HG02870 (cell line): Measurements from ENCODE around the gene FOXP3.

Experiments used
- ATAC-seq: cut with Tn5 transposase; IDR thresholded peaks from one replicate; pipeline ENCODE4 v1.9.1; 2021; ENCODE audit warnings: mild to moderate bottlenecking, moderate library complexity; ENCODE audit not compliant: unreplicated experiment

The FOXP3 gene

DNA sequence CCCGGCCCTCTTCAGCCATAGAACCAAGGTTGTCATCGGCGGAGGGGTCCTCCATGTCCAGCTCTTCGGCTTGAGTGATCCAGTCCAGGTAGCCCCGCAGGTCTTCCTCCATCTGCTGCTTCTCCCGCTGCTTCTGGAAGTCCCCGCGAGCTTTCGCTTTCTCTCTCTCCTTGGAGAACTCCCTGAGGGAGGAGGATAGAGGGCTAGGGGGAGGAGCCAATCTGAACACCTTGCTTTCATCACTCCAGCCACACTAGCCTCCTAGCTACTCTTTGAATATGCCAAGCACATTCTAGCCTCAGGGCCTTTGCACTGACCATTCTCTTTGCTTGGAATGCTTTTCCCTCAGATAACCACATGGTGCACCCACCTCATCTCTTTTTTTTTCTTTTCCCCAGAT is 37.6 kb downstream of the FOXP3 start:
- no peak for ATAC-seq

DNA sequence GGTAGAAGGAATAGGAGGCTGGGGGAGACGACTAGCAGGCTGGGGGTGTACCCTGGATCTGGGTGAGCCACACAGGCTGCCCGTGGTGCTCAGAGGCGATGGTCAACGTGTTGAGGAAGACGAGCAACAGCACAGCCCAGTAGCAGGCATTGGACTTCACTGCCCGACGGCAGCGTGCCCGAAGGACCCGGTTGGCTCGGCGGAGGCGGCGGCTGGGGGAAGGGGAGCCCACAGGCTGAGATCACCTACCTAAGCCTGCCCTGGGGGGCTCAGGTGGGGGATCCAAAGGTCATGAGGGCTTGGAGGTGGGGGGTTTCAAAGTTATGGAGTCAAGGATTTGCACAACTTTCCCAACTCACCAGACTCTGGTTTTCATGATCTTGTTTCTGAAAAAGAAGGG is 38.7 kb downstream of the FOXP3 start:
- no peak for ATAC-seq

DNA sequence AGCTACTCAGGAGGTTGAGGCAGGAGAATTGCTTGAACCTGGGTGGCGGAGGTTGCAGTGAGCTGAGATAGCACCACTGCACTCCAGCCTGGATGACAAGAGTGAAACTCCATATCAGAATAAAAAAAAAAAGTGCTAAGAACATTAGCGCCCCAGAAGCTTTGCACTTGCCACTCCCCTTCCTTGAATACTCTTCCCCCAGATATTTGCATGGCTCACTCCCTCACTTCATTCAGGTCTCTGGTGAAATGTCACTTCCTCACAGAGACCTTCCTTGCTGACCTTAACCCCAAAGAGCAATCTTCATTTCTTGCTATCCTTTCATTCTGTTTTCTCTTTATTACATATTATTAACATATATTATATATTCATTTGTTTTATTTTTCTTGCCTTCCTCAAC is 42.6 kb downstream of the FOXP3 start:
- no peak for ATAC-seq

DNA sequence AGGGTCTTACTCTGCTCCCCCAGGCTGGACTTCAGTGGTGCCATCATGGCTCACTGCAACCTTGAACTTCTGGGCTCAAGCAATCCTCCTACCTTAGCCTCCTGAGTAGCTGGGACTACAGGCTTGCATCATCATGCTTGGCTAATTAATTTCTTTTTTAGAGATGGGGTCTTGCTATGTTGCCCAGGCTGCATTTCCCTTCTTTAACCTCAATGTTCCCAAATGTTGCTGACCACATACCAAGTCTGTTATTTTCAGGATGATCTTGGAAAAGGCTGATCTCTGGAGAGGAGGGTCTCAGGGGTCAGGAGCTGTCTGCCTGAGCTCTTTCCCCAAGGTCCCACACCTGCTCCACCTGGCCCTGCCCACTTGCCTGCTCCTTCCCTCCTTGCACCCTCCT is 44.4 kb downstream of the FOXP3 start:
- ATAC-seq = no peak

- ATAC-seq = no peak
Observed at GRCh38 chrX:49214996-49215526, 49.4 kb downstream of the FOXP3 start.

- no peak for ATAC-seq
Observed at GRCh38 chrX:49214416-49214815, 50.1 kb downstream of the FOXP3 start.

- ATAC-seq = no peak
Observed at GRCh38 chrX:49212861-49213260, 51.6 kb downstream of the FOXP3 start.

GRCh38 chrX:49212209-49212608 is 52.3 kb downstream of the FOXP3 start:
- ATAC-seq = no peak

DNA sequence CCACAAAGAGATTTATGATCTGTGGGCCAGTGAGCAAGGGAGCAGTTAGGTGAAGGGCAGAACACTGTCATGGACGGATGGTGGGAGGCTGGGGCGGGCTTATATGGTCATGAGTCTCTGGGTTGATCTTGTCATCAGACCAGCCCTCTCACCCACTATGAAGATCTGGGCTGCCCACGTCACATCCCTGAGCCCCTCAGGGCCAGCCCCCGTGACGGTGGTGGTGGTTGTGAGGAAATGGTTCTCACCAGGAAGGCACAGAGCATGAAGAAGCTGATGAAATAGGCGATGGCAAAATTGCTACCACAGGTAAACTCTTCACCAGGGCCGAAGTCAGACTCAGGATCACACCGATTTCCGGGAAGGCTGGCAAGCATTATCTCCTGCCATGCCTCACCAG is 53.4 kb downstream of the FOXP3 start:
- ATAC-seq = no peak

DNA sequence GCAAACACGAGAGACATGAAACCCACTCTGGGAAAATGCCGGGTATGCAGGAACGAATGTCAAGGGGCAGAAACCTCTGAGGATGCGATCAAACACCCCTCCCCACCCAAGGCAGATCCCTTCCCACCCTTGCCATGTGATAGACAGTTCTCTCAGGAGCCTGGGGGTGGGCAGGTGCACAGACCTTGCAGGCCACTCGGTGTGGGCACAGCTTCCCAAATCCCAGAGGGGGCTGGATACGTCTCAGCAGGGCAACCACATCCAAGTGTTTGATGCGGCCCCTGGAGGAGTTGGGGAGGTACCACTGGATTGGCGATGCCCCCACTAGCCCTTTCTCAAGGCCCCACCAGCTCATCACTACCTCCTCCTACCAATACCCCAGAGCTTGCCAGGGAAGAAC is 54.1 kb downstream of the FOXP3 start:
- no peak for ATAC-seq

DNA sequence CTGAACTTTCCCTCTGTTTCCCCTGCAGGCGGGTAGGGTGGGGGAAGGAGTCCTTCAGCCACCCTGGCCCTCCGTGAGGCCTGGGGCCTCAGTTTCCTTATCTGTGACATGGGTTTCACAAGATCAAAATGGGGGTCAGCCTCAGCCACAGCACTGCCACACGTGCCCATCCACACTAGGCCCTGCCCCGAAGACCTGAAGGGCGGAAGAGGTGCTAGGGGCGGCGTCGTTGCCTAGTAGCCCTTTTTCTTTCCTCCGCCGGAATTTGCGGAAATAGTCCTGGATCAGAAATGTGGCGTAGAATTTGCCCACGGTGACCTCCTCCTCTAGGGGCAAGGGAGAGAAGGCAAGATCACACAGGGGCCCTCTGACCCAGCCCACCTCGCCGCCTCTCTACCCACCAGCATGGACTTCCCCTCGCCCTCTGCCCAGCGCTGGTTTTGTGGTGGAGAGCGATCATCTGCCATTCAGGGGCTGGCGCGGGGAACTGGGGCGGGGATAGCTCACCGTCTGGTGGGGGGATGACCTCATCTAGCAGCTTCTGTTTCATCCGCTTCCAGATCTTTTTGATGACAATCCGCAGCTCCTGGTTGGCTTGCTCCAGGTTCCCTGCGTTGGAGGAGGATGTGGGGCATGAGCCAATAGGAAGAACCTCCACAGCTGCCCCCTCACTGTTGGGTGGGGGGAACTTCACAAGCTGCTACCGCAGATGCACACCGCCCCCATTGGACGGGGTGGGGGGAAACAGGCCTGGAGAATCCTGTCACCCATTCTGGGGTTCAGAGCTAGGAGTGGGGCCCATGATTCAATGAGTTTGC is 54.9 kb downstream of the FOXP3 start:
- no peak for ATAC-seq

- no peak for ATAC-seq
Observed at GRCh38 chrX:49208399-49208798, 56.1 kb downstream of the FOXP3 start.

DNA sequence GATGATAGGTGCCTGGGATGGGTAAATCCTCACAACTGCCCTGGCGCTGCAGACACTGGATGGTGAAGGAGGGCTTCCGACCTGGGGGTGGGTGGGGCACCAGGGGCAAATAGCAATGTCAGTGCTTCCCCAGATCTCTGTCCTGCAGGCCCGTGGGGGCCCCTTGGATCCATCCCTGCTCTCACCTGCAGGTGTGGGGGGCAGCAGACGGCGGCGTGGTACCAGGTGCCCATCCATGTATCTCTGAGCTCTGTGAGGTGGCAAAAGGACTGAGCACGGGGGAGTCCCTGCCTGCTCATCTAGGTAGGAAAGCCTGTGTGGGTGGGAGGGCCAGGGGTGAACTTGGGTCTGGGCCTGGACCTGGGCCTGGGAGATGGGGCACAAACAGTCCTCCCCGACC is 58.0 kb downstream of the FOXP3 start:
- ATAC-seq = no peak

GRCh38 chrX:49205443-49205842 is 59.1 kb downstream of the FOXP3 start:
- no peak for ATAC-seq

DNA sequence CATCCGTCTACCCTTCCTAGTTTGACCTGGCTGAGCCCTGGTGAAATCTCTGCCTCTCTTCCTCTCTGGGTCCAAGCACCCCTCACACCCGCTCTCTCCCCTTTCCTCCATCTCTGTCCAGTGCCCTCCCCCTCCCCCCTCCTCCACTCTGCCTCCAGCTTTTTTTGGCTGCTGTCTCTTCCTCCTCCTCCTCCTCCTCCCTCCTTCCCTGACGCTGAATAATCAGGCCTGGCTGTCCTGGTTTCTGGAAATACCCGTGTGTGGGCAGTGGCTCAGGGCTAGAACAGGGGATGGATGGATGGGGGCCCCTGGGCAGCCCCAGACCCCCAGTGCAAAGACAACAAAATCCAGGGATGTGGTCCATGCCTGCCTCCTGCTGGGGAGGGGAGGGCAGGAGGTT is 59.8 kb downstream of the FOXP3 start:
- no peak for ATAC-seq

DNA sequence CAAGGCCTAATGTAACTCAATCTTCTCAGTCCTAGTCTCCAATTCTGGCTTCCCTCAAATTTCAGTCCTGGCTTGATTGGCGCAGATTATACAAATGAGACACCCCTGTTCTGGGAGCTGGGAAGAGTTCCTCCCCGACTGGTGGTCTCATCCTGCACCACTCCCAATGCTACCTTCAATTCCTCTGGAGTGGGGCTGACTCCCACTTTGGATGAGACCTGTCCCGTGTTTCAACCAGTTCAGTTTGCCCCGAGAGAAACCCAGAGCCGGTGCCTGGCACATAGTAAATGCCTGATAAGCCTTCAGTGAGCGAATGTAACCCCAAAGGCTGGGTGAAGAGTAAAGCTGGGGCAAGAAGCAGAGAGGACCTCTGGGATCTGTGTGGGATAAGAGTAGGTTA is 60.5 kb downstream of the FOXP3 start:
- no peak for ATAC-seq

GRCh38 chrX:49203536-49203935 is 61.0 kb downstream of the FOXP3 start:
- ATAC-seq = no peak

- no peak for ATAC-seq
Observed at GRCh38 chrX:49202022-49202421, 62.5 kb downstream of the FOXP3 start.
